Measurements from ENCODE around the gene HPSE2. TPM values are rescaled to one million over a fixed set of nuclear protein-coding genes. Genes with fewer than 3 reads are reported as not detected.
"Not testable (repeated sequence)": the region's sequence is repeated elsewhere in the genome, so short reads cannot be mapped to it uniquely, and the experiment has no call there.

The HPSE2 gene
- total RNA-seq, 1 experiment from 2014 or later: not detected

DNA sequence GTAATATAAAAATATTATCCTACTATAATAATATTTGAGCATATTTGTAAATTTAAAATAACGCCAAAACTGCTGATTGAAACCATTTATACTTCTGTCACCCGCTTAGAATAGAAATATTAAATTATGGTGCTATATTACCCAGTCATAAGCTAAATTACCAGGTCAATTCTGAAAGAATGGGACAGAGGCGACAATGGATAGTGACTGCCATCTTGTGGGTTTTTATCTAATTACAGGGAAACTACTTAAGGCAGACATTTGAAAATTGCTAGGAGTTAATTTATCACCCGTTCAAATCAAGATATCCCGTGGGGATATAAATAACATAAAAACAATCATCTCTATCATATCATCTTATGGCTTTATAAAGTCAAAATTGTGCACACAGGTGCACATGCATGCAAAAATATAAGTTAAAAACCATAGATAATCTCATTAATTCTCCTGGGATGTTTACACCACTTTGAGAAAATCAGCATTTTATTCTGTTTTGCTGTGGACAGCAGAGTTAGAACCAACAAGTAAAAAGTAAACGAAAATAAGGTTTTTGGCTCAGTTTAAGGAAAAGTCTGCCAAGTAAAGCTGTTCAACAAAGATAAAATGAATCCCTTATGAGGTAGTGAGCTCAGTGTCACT lies 41.3 kb upstream of the HPSE2 start:
- ChIA-PET POLR2A (no interaction called here), CTCF (interaction anchor here (0.6 to 0.7 kb wide), 2 partner anchors 809 to 810 kb away, joined by 3 read pairs; no protein-coding TSS in a partner anchor)
- no peak overlapping the region for H3K4me3 ChIP-seq (ENCODE audit: low read depth, low read length)
- Mint-ChIP-seq H3K9me3 (ENCODE audit: unreplicated experiment) (no peaks in the 10 kb centered on the region), H3K36me3 (ENCODE audit: insufficient read depth, unreplicated experiment) (no peaks in the 10 kb centered on the region), H3K27ac (ENCODE audit: unreplicated experiment) (no peak overlapping the region), H3K4me1 (ENCODE audit: low read depth, unreplicated experiment) (no peaks in the 10 kb centered on the region), H3K4me3 (ENCODE audit: unreplicated experiment) (no peak overlapping the region), H3K27me3 (ENCODE audit: insufficient read depth, unreplicated experiment) (peaks cover 6% of the 10 kb centered on the region)
- peaks cover 6% of the 10 kb centered on the region for H3K9me3 ChIP-seq
- H3K4me1 ChIP-seq: no peaks in the 10 kb centered on the region
- no peaks in the 10 kb centered on the region for H3K27me3 ChIP-seq (replicated peaks; ENCODE audit: control insufficient read depth, insufficient read depth, low read length)
- BruUV-seq (replicated peaks): no TSS peak
- intact Hi-C loops (cut with micrococcal nuclease; ENCODE audit: unreplicated experiment): loop anchor here (2.0 to 10.0 kb wide), 2 partner anchors 94 to 812 kb away; no protein-coding TSS in a partner anchor
- TF ChIP-seq, protein P1, sequence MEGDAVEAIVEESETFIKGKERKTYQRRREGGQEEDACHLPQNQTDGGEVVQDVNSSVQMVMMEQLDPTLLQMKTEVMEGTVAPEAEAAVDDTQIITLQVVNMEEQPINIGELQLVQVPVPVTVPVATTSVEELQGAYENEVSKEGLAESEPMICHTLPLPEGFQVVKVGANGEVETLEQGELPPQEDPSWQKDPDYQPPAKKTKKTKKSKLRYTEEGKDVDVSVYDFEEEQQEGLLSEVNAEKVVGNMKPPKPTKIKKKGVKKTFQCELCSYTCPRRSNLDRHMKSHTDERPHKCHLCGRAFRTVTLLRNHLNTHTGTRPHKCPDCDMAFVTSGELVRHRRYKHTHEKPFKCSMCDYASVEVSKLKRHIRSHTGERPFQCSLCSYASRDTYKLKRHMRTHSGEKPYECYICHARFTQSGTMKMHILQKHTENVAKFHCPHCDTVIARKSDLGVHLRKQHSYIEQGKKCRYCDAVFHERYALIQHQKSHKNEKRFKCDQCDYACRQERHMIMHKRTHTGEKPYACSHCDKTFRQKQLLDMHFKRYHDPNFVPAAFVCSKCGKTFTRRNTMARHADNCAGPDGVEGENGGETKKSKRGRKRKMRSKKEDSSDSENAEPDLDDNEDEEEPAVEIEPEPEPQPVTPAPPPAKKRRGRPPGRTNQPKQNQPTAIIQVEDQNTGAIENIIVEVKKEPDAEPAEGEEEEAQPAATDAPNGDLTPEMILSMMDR (IDR thresholded peaks at IDR 0.05; ENCODE audit: insufficient read depth in 1 of 2, low read depth in 1 of 2, low read length in 1 of 2, severe bottlenecking in 1 of 2, unreplicated experiment in 1 of 2): peak; percentile 37 to 65
- H3K36me3 ChIP-seq (ENCODE audit: control insufficient read depth, insufficient read depth, low read length): no peaks in the 10 kb centered on the region
- peak in 1 of 2 experiments; percentile 13 for DNase-seq

DNA sequence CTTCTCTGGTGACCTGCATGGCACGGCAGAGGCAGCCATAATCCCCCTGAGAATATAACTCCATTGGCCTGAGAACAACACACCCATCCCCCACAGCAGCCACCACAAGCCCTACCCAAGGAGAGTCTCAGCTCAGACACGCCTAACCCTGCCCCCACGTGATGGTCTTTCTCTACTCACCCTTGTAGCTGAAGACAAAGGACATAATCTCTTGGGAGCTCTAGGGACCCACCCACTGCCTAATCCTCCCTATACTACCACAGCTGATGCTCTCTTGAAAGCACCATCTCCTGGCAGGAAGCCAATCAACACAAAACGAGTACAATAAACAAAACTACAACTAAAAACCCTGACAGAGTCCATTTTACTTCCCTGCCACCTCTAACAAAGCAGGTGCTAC lies 30.7 kb upstream of the HPSE2 start:
- Mint-ChIP-seq H3K4me3 (ENCODE audit: unreplicated experiment) (no peak overlapping the region), H3K4me1 (ENCODE audit: low read depth, unreplicated experiment) (no peaks in the 10 kb centered on the region), H3K27ac (ENCODE audit: unreplicated experiment) (no peak overlapping the region), H3K9me3 (ENCODE audit: unreplicated experiment) (peaks cover 3% of the 10 kb centered on the region), H3K36me3 (ENCODE audit: insufficient read depth, unreplicated experiment) (no peaks in the 10 kb centered on the region), H3K27me3 (ENCODE audit: insufficient read depth, unreplicated experiment) (peaks cover 2% of the 10 kb centered on the region)
- H3K9me3 ChIP-seq: no peaks in the 10 kb centered on the region; the same call in 1 of the 2 replicates
- no peak for DNase-seq
- POLR2A ChIA-PET: no interaction called here
- intact Hi-C loops (cut with micrococcal nuclease; ENCODE audit: unreplicated experiment): no loop called here
- CTCF ChIA-PET: no interaction called here
- no peaks in the 10 kb centered on the region for H3K36me3 ChIP-seq (ENCODE audit: control insufficient read depth, insufficient read depth, low read length)
- no TSS peak for BruUV-seq (replicated peaks)
- TF ChIP-seq, protein P1 (IDR thresholded peaks at IDR 0.05; ENCODE audit: insufficient read depth in 1 of 2, low read depth in 1 of 2, low read length in 1 of 2, severe bottlenecking in 1 of 2, unreplicated experiment in 1 of 2): no peak
- H3K27me3 ChIP-seq (replicated peaks; ENCODE audit: control insufficient read depth, insufficient read depth, low read length): no peaks in the 10 kb centered on the region
- H3K4me3 ChIP-seq (ENCODE audit: low read depth, low read length): no peak overlapping the region
- H3K4me1 ChIP-seq: no peaks in the 10 kb centered on the region

DNA sequence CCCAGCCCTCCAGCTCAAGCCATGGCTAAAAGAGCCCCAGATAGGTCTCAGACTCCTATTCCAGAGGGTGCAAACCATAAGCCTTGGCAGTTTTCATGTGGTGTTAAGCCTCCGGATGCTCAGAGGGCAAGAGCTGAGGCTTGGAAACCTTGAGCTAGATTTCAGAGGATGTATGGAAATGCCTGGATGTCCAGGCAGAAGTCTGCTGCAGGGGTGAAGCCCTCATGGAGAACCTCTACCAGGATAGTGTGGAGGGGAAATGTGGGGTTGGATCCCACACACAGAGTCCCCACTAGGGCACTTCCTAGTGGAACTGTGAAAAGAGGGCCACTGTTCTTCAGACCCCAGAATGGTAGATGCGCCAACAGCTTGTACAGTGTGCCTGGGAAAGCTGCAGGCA lies 13.2 kb upstream of the HPSE2 start:
- no peak for DNase-seq
- H3K27me3 Mint-ChIP-seq (ENCODE audit: insufficient read depth, unreplicated experiment): no peaks in the 10 kb centered on the region
- ChIA-PET POLR2A (no interaction called here), CTCF (no interaction called here)
- no TSS peak for BruUV-seq (replicated peaks)
- Histone ChIP-seq H3K4me1 (no peaks in the 10 kb centered on the region), H3K9me3 (peaks cover 39% of the 10 kb centered on the region), H3K4me3 (ENCODE audit: low read depth, low read length) (no peak overlapping the region), H3K27me3 (replicated peaks; ENCODE audit: control insufficient read depth, insufficient read depth, low read length) (no peaks in the 10 kb centered on the region), H3K36me3 (ENCODE audit: control insufficient read depth, insufficient read depth, low read length) (no peaks in the 10 kb centered on the region)
- no peak overlapping the region for H3K27ac Mint-ChIP-seq (ENCODE audit: unreplicated experiment)
- no peak overlapping the region for H3K4me3 Mint-ChIP-seq (ENCODE audit: unreplicated experiment)
- no peaks in the 10 kb centered on the region for H3K4me1 Mint-ChIP-seq (ENCODE audit: low read depth, unreplicated experiment)
- TF ChIP-seq, protein P1 (IDR thresholded peaks at IDR 0.05; ENCODE audit: insufficient read depth in 1 of 2, low read depth in 1 of 2, low read length in 1 of 2, severe bottlenecking in 1 of 2, unreplicated experiment in 1 of 2): no peak
- intact Hi-C loops (cut with micrococcal nuclease; ENCODE audit: unreplicated experiment): loop anchor here (5.0 kb wide), 1 partner anchor 77 kb away; no protein-coding TSS in a partner anchor
- H3K36me3 Mint-ChIP-seq (ENCODE audit: insufficient read depth, unreplicated experiment): no peaks in the 10 kb centered on the region
- peaks cover 34% of the 10 kb centered on the region for H3K9me3 Mint-ChIP-seq (ENCODE audit: unreplicated experiment)

DNA sequence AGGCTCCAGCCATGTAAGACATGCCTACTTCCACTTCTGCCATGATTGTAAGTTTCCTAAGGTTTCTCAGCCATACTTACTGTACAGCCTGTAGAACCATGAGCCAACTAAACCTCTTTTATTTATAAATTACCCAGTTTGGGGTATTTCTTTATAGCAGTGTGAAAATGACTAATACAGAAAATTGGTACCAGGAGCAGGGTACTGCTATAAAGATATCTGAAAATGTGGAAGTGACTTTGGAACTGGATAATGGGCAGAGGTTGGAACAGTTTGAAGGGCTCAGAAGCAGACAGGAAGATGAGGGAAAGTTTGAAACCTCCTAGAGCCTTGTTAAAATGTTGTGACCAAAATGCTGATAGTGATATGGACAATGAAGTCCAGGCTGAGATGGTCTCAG lies 12.2 kb upstream of the HPSE2 start:
- H3K4me3 Mint-ChIP-seq (ENCODE audit: unreplicated experiment); CTCF ChIA-PET; H3K27me3 Mint-ChIP-seq (ENCODE audit: insufficient read depth, unreplicated experiment); H3K4me1 Mint-ChIP-seq (ENCODE audit: low read depth, unreplicated experiment); H3K4me3 ChIP-seq (ENCODE audit: low read depth, low read length); BruUV-seq (replicated peaks); DNase-seq; H3K36me3 ChIP-seq (ENCODE audit: control insufficient read depth, insufficient read depth, low read length); H3K4me1 ChIP-seq; POLR2A ChIA-PET; H3K36me3 Mint-ChIP-seq (ENCODE audit: insufficient read depth, unreplicated experiment); H3K27ac Mint-ChIP-seq (ENCODE audit: unreplicated experiment); H3K27me3 ChIP-seq (replicated peaks; ENCODE audit: control insufficient read depth, insufficient read depth, low read length): not testable (repeated sequence)
- H3K9me3 Mint-ChIP-seq (ENCODE audit: unreplicated experiment): peaks cover 34% of the 10 kb centered on the region
- intact Hi-C loops (cut with micrococcal nuclease; ENCODE audit: unreplicated experiment): loop anchor here (5.0 kb wide), 1 partner anchor 76 kb away; no protein-coding TSS in a partner anchor
- H3K9me3 ChIP-seq: peaks cover 39% of the 10 kb centered on the region

Measured in Caco-2 (cell line).